Mucosa of descending colon (tissue), 3 donors: ENCODE measurements around the gene EHMT1. TPM values are rescaled to one million over a fixed set of nuclear protein-coding genes. Genes with fewer than 3 reads are reported as not detected.

Source experiments
- ATAC-seq: fragments of 200-7000 bp; cut with Tn5 transposase; one replicate; pipeline ENCODE4 v1.9.1; 2020; ENCODE audit warnings: mild to moderate bottlenecking, moderate library complexity
- DNase-seq, 3 donors: peaks; one replicate each; pipeline ENCODE4 v3.0.0-alpha.2; 2020
- H3K36me3 ChIP-seq: fragments of 200-600 bp; one replicate; pipeline ENCODE4 v1.8.0; 2021; ENCODE audit warnings: low read depth, mild to moderate bottlenecking
- H3K4me1 ChIP-seq: fragments of 200-600 bp; one replicate; pipeline ENCODE4 v1.8.0; 2021; ENCODE audit warnings: low read depth, mild to moderate bottlenecking
- H3K4me3 ChIP-seq: fragments of 200-600 bp; one replicate; pipeline ENCODE4 v1.8.0; 2021; ENCODE audit warnings: mild to moderate bottlenecking
- H3K9me3 ChIP-seq: fragments of 200-600 bp; one replicate; pipeline ENCODE4 v1.8.0; 2021; ENCODE audit warnings: mild to moderate bottlenecking
- intact Hi-C, 2 donors: fragments of 100-400 bp; cut with DNase I in 1 of 2; cut with micrococcal nuclease in 1 of 2; formaldehyde crosslinking; loops; one replicate each; pipeline versions ENCODE4 v1.11.0 to v1.11.1; 2022; cut with DNase I, micrococcal nuclease
- total RNA-seq, 3 donors: library from RNA; stranded (reverse); fragmentation: NEBNext Ultra II Directional in 2 of 3; extraction: Animal tissue kit (Norgen Biotek cat#: 25700) in 2 of 3; gene quantifications; one replicate each; pipeline versions ENCODE4 v1.2.1 to v1.2.4, GENCODE V29; 2021 to 2023
- TF ChIP-seq, protein P1 (sequence below): fragments of 200-600 bp; IDR thresholded peaks from one replicate; pipeline ENCODE4 v1.8.0; 2022; ENCODE audit warnings: antibody characterized with exemption, mild to moderate bottlenecking
- donor health status: DM: no; HTN: no; CAD: no; lungs with moderate emphysema.
- donor health status: DM: no; HTN: no; CAD: no.
- donor health status: DM: no; HTN: yes; CAD: no.

EHMT1 gene
- total RNA-seq, 3 donors from 2014 or later, result 78.4 to 90.8 (median 83.3) TPM

DNA sequence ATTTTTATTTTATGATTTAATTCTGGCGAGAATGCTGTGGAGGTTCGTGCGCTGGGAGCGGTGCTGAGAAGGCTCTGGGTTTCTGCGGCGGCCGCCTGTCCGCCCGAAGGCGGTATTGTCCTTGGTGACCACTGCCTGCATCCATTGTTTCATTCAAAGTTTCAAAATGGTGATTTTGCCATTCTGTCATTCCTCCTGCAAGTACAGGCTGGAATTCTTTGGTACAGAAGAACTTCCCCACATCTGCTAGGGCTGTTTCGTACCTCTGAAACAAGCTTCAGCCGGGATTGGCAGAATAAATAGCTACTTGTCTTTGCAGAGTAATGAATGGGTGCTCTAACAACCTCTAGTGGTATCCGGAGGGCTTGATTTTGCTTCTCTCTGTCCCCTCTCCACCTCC, 146.2 kb downstream of the EHMT1 start:
- Histone ChIP-seq H3K4me1 (no peaks in the 10 kb centered on the region), H3K9me3 (no peaks in the 10 kb centered on the region), H3K36me3 (peaks cover 3% of the 10 kb centered on the region), H3K4me3 (no peak overlapping the region)
- TF ChIP-seq, protein P1, sequence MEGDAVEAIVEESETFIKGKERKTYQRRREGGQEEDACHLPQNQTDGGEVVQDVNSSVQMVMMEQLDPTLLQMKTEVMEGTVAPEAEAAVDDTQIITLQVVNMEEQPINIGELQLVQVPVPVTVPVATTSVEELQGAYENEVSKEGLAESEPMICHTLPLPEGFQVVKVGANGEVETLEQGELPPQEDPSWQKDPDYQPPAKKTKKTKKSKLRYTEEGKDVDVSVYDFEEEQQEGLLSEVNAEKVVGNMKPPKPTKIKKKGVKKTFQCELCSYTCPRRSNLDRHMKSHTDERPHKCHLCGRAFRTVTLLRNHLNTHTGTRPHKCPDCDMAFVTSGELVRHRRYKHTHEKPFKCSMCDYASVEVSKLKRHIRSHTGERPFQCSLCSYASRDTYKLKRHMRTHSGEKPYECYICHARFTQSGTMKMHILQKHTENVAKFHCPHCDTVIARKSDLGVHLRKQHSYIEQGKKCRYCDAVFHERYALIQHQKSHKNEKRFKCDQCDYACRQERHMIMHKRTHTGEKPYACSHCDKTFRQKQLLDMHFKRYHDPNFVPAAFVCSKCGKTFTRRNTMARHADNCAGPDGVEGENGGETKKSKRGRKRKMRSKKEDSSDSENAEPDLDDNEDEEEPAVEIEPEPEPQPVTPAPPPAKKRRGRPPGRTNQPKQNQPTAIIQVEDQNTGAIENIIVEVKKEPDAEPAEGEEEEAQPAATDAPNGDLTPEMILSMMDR, result no peak
- ATAC-seq (no peak), DNase-seq (no peak)
- intact Hi-C loops, result no loop called here

- no peak for ATAC-seq
- Histone ChIP-seq H3K4me3 (no peak overlapping the region), H3K36me3 (peaks cover 3% of the 10 kb centered on the region), H3K4me1 (no peaks in the 10 kb centered on the region), H3K9me3 (no peaks in the 10 kb centered on the region)
- TF ChIP-seq, protein P1, result no peak
- intact Hi-C loops, result no loop called here
- DNase-seq, result no peak
Measured at GRCh38 chr9:137765536-137765935, 146.7 kb downstream of the EHMT1 start.

- ATAC-seq (no peak), DNase-seq (no peak)
- TF ChIP-seq, protein P1, result no peak
Measured at GRCh38 chr9:137771580-137771979, 152.8 kb downstream of the EHMT1 start.

GRCh38 chr9:137772281-137772873, 153.6 kb downstream of the EHMT1 start:
- H3K9me3 ChIP-seq, result no peaks in the 10 kb centered on the region
- H3K36me3 ChIP-seq, result no peaks in the 10 kb centered on the region
- no peak for ATAC-seq
- H3K4me3 ChIP-seq, result no peak overlapping the region
- DNase-seq, result no peak
- TF ChIP-seq, protein P1, result no peak
- intact Hi-C loops, result no loop called here
- H3K4me1 ChIP-seq, result no peaks in the 10 kb centered on the region

More at GRCh38 chr9:137771580-137771979, 152.8 kb downstream of the EHMT1 start:
- Histone ChIP-seq H3K36me3 (no peaks in the 10 kb centered on the region), H3K4me3 (no peak overlapping the region), H3K9me3 (no peaks in the 10 kb centered on the region), H3K4me1 (no peaks in the 10 kb centered on the region)
- intact Hi-C loops, result no loop called here

GRCh38 chr9:137774775-137775386, 156.1 kb downstream of the EHMT1 start:
- Histone ChIP-seq H3K4me3 (no peak overlapping the region), H3K36me3 (peaks cover 3% of the 10 kb centered on the region), H3K4me1 (no peaks in the 10 kb centered on the region), H3K9me3 (no peaks in the 10 kb centered on the region)
- TF ChIP-seq, protein P1, result no peak
- no peak for ATAC-seq
- intact Hi-C loops, result no loop called here
- no peak for DNase-seq
